HUDEP-2 (cell line): Measurements from ENCODE around the gene XPR1.
A peak's percentile ranks its signal among the peaks of the same experiment; 100 is the strongest.
"Not testable (repeated sequence)": the region's sequence is repeated elsewhere in the genome, so short reads cannot be mapped to it uniquely, and the experiment has no call there.

Source experiments
- DNase-seq, 76 experiments: peaks; one replicate each; lab custom pipeline; 2025; ENCODE audit not compliant: unreplicated experiment in 76 of 76; lab: John Stamatoyannopoulos, UW

The XPR1 gene

DNA sequence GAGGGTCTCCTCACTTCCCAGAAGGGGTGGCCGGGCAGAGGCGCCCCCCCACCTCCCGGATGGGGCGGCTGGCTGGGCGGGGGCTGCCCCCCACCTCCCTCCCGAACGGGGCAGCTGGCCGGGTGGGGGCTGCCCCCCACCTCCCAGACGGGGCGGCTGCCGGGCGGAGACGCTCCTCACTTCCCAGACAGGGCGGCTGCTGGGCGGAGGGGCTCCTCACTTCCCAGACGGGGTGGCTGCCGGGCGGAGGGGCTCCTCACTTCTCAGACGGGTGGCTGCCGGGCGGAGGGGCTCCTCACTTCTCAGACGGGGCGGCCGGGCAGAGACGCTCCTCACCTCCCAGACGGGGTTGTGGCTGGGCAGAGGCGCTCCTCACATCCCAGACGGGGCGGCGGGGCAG is 78.9 kb downstream of the XPR1 start:
- DNase-seq: not testable (repeated sequence)

DNA sequence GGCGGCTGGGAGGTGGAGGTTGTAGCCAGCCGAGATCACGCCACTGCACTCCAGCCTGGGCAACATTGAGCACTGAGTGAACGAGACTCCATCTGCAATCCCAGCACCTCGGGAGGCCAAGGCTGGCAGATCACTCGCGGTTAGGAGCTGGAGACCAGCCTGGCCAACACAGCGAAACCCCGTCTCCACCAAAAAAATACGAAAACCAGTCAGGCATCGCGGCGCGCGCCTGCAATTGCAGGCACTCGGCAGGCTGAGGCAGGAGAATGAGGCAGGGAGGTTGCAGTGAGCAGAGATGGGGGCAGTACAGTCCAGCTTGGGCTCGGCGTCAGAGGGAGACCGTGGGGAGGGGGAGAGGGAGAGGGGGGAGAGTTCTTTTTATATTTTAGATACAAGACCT is 79.4 kb downstream of the XPR1 start:
- not testable (repeated sequence) for DNase-seq

DNA sequence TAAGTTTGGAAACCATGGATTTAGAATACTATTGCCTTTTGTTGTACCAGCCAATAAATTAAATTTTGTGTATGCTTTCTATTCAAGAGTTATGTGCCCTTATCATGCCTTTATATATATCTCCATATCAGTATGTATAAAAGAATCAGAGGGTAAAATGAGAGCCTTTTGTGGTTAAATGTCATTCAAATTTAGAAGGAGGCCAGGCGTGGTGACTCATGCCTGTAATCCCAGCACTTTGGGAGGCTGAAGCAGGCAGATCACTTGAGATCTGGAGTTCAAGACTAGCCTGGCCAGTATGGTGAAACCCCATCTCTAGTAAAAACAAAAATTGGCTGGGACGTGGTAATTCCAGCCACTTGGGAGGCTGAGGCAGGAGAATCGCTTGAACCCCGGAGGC is 88.9 kb downstream of the XPR1 start:
- DNase-seq: no peak

DNA sequence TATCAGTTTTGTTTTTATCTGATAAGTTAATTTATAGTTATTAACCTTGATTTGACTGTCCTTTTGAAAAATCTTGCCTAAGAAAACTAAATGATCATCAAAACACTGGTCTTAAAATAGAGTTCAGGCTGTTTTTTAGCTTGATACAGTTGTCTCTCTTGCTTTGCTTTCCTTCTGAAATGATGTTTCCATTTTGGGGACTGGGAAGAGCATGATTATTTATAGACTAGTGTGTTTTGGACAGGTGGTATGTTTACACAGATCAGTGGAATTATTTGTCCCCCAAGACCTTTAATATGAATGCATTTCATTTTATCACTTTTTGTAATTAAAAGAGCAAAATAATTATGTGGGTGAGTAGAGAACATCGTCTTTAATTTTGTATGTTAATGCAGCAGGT is 90.8 kb downstream of the XPR1 start:
- DNase-seq: no peak

DNA sequence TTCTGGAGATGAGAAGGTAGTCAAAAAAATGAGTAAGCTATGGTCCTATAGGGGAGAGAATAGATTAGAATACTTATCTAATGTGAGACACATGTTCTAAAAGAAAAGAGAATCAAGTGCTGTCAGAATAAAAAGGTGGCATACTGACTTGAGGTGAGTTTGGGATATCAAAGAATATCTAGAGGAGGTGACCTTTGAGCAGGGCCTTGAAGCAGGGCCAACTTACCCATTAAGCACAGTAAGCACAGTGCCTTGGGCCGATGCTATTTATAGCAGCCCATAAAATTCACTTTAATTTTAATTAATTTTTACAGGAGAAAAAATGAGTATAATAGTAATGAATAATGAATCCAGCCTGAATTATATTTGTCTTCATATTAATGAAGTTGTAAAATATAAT is 92.2 kb downstream of the XPR1 start:
- no peak for DNase-seq

DNA sequence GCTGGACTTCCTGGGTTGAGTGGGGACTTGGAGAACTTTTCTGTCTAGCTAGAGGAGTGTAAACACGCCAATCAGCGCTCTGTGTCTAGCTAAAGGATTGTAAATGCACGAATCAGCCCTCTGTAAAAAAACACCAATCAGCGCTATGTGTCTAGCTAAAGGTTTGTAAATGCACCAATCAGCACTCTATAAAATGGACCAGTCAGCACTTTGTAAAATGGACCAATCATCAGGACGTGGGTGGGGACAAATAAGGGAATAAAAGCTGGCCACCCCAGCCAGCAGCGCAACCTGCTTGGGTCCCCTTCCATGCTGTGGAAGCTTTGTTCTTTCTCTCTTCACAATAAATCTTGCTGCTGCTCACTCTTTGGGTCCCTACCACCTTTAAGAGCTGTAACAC is 94.2 kb downstream of the XPR1 start:
- not testable (repeated sequence) for DNase-seq

DNA sequence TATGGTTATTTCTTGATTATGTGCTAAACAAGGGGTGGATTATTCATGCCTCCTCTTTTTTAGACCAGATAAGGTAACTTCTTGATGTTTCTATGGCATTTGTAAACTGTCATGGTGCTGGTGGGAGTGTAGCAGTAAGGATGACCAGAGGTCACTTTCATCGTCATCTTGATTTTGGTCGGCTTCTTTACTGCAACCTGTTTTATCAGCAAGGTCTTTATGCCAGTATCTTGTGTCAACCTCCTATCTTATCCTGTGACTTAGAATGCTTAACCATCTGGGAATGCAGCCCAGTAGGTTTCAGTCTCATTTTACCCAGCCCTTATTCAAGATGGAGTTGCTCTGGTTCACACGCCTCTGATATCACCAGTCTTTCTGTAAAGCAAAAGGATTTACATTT is 95.9 kb downstream of the XPR1 start:
- not testable (repeated sequence) for DNase-seq

DNA sequence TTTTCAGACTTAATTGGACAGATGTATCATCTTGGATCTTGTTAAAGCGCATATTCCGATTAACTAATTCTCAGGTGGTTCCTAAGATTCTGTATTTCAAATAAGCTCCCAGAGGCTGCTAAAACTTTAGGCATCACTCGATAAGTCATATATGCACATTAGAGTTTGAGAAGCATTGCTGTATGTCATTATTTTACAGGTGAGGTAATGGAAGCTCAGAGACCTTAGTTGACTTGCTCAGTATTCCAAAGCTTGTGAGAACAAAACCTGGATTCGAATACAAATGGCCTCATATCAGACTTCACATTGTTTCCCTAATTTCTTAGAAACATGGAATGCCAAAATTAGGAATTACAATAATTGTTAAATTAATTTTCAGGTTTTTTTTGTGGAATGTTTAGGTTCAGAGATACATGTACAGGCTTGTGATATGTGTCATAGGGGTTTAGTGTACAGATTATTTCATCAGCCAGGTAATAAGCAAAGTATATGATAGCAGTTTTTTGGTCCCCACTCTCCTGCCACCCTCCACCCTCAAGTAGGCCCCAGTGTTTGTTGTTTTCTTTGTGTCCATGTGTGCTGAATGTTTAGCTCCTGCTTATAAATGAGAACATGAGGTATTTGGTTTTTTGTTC is 96.8 kb downstream of the XPR1 start:
- DNase-seq: no peak

DNA sequence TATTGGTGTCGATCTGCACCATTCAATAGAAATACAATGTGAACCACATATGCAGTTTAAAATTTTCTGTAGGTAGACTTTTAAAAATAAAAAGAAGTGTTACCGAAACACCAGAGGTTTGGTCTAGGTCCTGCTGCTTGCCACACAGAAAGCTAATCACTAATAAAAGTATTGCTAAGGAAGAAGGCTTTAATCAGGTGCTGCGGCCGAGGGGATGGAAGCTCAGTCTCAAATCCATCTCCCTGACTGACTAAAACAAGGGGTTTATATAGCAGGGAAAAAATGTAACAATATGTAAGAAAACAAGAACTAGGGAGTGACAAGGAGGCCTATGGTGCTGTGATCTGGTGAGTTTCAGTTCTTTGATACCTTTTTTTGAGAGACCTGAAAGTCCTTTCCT is 99.3 kb downstream of the XPR1 start:
- DNase-seq: no peak

DNA sequence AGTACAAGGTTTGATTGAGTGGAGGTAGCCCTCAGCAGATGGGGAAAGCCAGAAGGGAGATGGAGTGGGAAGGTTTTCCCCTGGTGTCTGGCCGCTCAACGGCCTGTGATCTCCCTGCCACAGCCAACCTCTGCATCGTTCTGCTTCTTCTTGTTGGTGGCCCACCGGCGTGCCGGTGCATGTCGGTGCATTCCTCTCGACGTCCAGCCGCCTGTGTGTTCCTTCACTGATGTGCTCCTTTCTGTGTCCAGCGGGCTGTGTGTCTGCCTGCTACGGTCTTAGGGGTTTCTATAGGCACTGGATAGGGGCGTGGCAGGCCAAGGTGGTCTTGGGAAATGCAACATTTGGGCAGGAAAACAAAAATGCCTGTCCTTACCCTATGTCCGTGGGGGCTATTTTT is 101.0 kb downstream of the XPR1 start:
- no peak for DNase-seq

DNA sequence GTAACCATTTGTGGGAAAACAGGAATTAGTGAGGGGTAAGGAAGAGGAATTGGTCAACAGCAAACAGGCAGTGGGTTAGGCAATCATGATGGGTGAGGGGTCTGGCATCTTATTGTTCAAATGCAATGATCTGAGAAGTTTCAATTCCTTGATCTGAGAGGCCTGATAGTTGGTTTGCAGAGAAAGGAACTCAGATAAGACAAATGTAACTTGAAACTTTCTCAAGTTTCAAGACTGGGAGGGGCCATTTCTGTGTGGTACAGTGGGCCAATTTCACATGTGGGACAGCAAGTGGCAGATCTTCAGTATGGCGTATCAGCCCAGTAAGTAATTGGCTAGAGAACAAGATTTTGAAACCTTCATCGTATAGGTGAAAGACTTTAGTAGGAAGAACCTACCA is 102.5 kb downstream of the XPR1 start:
- DNase-seq: no peak

DNA sequence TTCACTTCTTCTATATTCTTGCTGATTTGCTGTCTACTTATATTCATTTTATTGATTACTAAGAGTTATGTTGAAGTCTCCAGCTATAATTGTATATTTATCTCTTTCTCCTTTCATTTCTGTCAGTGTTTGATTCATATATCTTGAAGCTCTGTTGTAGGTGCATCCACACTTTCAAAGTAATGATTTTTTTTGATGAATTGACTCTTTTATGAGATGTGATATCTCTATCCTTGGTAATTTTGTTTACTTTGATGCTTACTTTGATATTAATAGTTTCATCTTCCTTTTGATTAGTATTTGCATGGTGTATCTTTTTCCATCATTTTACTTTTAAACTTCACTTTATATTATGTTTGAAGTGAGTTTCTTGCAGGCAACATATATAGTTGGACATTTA is 110.8 kb downstream of the XPR1 start:
- no peak for DNase-seq

DNA sequence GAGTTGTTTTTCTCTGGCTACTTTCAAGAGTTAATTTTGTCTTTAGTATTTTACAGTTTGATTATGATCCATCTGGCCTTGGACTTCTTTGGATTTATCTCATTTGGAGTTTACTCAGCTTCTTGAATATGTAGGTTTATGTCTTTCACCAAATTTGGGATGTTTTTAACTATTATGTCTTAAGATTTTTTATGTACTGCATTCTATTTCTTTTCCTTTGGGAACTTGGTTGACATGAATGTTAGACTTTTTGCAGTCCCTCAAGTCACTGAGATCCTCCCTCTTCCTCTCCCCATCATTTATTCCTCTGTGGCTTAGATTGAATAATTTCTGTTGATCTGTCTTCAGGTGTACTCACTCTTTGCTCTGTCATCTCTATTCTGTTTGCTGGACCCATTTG is 112.0 kb downstream of the XPR1 start:
- no peak for DNase-seq

DNA sequence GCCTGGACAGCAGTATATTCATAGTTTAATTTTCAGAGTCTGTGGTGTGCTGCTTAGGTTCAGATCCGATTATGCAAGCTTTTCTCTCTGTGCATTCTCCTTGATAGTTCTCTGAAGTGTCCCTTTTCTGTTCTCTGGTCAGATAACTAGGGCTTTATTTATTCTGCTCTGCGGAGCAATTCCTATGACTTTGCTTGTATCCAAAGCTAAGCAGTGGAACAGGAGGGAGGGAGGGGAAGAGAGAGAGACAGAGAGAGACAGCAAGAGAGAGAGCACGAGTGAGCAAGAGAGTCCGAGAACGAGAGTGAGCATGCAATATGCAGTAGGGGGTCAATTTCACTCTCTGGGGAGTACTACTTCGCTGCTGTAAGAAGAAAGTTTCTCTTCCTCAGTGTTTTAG is 113.3 kb downstream of the XPR1 start:
- no peak for DNase-seq

DNA sequence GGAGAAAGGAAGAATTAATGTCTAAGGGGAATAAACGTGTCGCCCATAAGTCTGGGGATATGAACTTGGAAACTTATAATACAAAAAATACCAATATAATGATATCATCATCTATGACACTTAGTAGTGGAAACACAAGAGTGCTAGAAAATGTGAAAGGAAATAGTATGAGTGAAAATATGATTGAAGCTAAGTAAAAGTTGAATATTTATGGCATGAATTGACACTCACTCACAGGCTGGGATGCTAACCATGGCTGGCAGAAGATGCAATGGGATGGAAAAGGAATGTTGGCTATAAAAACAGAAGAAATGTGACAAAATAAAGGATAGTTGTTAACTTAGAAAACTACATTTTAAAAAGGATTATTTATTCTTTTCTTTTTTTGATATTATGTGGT is 120.1 kb downstream of the XPR1 start:
- DNase-seq: no peak

DNA sequence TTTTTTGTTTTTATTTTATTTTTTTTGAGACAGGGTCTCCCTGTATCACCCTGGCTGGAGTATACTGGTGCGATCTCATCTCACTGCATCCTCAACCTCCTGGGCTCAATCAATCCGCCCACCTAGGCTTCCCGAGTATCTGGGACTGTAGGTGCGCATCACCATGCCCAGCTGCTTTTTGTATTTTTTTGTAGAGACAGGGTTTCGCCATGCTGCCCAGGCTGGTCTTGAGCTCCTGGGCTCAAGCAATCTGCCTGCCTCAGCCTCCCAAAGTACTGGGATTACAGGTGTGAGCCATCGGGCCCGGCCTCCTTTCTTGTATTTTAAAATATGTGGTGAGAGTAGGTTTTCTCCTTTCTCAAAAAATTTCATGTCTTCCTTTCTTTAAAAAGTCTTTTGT is 122.6 kb downstream of the XPR1 start:
- no peak for DNase-seq

DNA sequence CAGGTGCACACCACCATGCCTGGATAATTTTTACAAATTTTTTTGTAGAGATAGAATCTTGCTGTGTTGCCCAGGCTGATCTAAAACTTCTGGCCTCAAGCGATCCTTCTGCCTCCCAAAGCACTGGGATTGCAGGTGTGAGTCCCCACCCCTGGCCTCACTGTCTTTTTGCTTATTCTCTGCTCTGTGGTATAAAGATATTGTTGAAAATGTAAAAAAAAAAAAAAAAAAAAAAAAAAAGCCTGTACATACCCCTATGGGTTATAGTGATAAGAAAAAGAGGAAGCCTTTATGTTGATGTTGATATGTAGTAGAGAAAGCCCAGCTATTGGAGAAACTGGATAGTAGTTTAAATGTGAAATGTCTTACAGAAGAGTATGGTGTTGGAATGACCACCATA is 125.8 kb downstream of the XPR1 start:
- DNase-seq: peak in 3 of 76 experiments; percentile 3 to 11 (median 8)

DNA sequence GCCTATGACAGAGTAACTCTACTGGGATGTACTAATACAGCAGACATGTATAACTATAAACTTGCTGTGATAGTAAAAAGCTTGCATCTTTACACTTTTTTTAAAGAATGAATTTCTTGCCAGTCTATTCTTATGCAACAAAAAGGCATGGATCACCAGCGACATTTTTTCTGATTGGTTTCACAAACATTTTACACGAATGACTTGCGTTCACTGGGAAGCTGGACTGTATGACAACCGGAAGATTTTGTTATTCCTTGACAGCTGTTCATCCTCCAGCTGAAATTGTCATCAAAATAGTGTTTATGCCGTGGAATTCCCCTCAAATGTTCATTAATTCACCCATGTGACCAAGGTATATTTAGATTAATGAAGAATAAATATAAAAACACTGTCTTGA is 131.0 kb downstream of the XPR1 start:
- no peak for DNase-seq

DNA sequence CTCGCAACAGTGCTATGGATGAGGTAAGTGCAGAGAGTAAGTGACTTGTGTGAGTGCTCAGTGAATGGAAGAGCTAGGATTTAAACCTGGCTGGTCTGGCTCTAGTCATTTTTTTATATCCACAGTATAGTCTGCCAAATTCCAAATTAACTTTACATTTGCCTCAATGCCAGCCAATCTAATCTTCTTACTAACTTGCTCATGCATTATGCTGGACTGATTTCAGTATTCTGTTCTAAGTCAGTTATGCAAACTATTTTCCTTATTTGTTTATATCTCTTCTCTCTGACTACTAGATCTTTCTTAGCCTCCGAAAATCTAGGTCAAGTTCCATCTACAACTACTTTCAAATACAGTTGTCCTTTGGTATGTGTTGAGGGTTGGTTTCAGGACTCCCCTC is 133.3 kb downstream of the XPR1 start:
- DNase-seq: no peak

DNA sequence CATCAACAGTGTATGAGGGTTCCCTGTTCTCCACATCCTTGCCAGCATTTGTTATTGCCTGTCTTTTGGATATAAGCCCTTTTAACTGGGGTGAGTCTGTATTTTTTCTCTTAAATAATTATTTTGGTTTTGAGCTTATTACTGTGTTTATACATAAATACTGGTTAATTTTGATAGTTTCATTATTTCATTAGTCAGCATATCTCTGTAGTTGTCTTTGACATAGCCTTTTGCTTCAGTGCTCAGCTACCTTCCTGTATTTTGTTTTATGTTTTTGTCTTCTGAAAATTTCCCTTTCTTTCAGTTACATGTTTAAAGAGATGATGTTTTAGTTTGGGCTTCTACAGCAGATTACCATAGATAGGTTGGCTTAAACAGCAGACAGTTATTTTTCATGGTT is 138.1 kb downstream of the XPR1 start:
- DNase-seq: no peak

DNA sequence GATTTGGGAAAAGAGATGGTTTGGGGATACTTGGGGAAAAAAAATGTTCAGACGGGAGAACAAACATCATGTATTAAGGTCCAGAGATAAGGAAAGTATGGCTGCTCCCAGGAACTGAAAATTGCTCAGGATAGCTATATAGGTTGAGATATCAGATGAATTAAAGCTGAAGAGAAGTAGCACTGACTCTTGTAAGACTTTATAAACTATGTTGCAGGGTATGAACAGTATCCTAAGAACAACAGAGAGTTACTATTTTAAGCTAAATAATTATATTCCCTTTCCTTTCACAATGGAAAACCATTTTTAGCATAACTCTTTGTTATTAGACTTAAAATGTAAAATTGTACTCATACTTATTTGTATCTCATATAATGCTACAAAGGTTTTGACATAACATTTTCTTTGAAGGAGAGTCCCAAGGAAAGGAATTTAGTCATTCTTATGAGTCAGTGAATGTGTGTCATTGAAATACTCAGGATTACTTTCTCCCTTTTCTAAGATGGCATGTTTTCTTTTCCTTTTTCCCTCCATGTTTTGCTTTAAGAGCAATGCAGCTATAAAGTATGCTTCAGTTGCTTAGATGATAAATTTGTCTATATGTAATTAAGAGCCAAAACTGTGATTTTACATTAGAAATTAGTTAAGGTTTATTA is 141.5 kb downstream of the XPR1 start:
- no peak for DNase-seq

DNA sequence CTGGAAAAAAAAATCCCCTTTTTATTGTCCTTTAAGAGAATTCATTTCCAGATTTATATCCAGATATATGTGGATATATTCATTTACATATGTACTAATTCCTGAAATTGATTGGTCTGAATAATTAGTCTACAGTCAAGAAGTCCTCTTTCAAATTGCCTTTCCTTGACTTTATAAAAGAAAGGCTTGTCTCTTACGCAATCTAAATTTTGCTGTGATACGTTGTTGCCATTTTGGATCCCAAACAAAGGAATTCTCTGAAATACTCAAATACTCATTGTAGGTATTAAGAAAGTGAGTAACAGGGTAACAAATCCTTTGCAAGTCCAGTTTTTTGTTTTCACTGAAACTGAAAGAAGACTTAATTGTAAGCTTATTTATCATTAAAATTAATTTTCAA is 144.0 kb downstream of the XPR1 start:
- DNase-seq: no peak
